ENCODE data around the gene GBF1. TPM values are rescaled to one million over a fixed set of nuclear protein-coding genes. Genes with fewer than 3 reads are reported as not detected.
"Not testable (repeated sequence)": the region's sequence is repeated elsewhere in the genome, so short reads cannot be mapped to it uniquely, and the experiment has no call there.

GBF1 gene
- total RNA-seq, 2 experiments from 2014 or later = 42.2 to 44.0 TPM

- intact Hi-C loops (cut with micrococcal nuclease) = no loop called here
- ChIA-PET CTCF (interaction anchor here (0.6 to 2.4 kb wide), 4 partner anchors 50 to 281 kb away, joined by 3 to 7 read pairs (median 3); no protein-coding TSS in a partner anchor), POLR2A (no interaction called here)
- no peak for DNase-seq
- Mint-ChIP-seq H3K4me1 (ENCODE audit: low read depth) (peaks cover 24% of the 10 kb centered on the region), H3K27ac (no peak overlapping the region), H3K9me3 (no peaks in the 10 kb centered on the region), H3K27me3 (no peaks in the 10 kb centered on the region), H3K36me3 (peaks cover 12% of the 10 kb centered on the region), H3K4me3 (no peak overlapping the region)
Measured at GRCh38 chr10:102302611-102303010, 57.3 kb downstream of the GBF1 start.

GRCh38 chr10:102306006-102306405 lies 60.7 kb downstream of the GBF1 start:
- Mint-ChIP-seq H3K4me3 (no peak overlapping the region), H3K27ac (no peak overlapping the region), H3K27me3 (no peaks in the 10 kb centered on the region), H3K9me3 (no peaks in the 10 kb centered on the region), H3K4me1 (ENCODE audit: low read depth) (peaks cover 24% of the 10 kb centered on the region), H3K36me3 (peaks cover 14% of the 10 kb centered on the region)
- CTCF ChIA-PET = interaction anchor here (0.7 to 9.9 kb wide), 3 partner anchors 9 to 75 kb away, joined by 3 to 67 read pairs (median 4); no protein-coding TSS in a partner anchor
- no peak for DNase-seq
- intact Hi-C loops (cut with micrococcal nuclease) = no loop called here
- POLR2A ChIA-PET = no interaction called here

GRCh38 chr10:102306710-102307109 lies 61.4 kb downstream of the GBF1 start:
- POLR2A ChIA-PET = no interaction called here
- peaks cover 14% of the 10 kb centered on the region for H3K36me3 Mint-ChIP-seq
- DNase-seq = no peak

GRCh38 chr10:102308318-102308717 lies 63.0 kb downstream of the GBF1 start:
- H3K9me3 Mint-ChIP-seq; H3K4me3 Mint-ChIP-seq; DNase-seq; POLR2A ChIA-PET; intact Hi-C loops (cut with micrococcal nuclease); H3K27me3 Mint-ChIP-seq; H3K27ac Mint-ChIP-seq: not testable (repeated sequence)
- peaks cover 14% of the 10 kb centered on the region for H3K36me3 Mint-ChIP-seq
- CTCF ChIA-PET = interaction anchor here (1.3 to 9.9 kb wide), 3 partner anchors 12 to 77 kb away, joined by 3 to 67 read pairs (median 3); no protein-coding TSS in a partner anchor
- peaks cover 44% of the 10 kb centered on the region for H3K4me1 Mint-ChIP-seq (ENCODE audit: low read depth)

More at GRCh38 chr10:102306710-102307109, 61.4 kb downstream of the GBF1 start:
- CTCF ChIA-PET = interaction anchor here (0.7 to 9.9 kb wide), 4 partner anchors 9 to 76 kb away, joined by 3 to 67 read pairs (median 4); no protein-coding TSS in a partner anchor
- no peaks in the 10 kb centered on the region for H3K27me3 Mint-ChIP-seq
- H3K4me3 Mint-ChIP-seq = no peak overlapping the region
- H3K4me1 Mint-ChIP-seq (ENCODE audit: low read depth) = peaks cover 31% of the 10 kb centered on the region
- no peak overlapping the region for H3K27ac Mint-ChIP-seq
- H3K9me3 Mint-ChIP-seq = no peaks in the 10 kb centered on the region
- intact Hi-C loops (cut with micrococcal nuclease) = no loop called here

- intact Hi-C loops (cut with micrococcal nuclease) = no loop called here
- Mint-ChIP-seq H3K4me3 (no peak overlapping the region), H3K27me3 (no peaks in the 10 kb centered on the region), H3K36me3 (peaks cover 14% of the 10 kb centered on the region), H3K4me1 (ENCODE audit: low read depth) (peaks cover 49% of the 10 kb centered on the region), H3K9me3 (no peaks in the 10 kb centered on the region), H3K27ac (no peak overlapping the region)
- DNase-seq = no peak
- POLR2A ChIA-PET = interaction anchor here (1.1 kb wide), 2 partner anchors 64 to 151 kb away, joined by 3 to 4 read pairs; partner anchors contain the start of gene GBF1
- CTCF ChIA-PET = interaction anchor here (1.3 to 9.9 kb wide), 5 partner anchors 11 to 80 kb away, joined by 3 to 67 read pairs (median 4); no protein-coding TSS in a partner anchor
Measured at GRCh38 chr10:102309236-102309635, 63.9 kb downstream of the GBF1 start.

GRCh38 chr10:102309916-102310315 lies 64.6 kb downstream of the GBF1 start:
- H3K27ac Mint-ChIP-seq = peak overlapping the region; percentile 35
- H3K4me3 Mint-ChIP-seq = no peak overlapping the region
- intact Hi-C loops (cut with micrococcal nuclease) = no loop called here
- peaks cover 56% of the 10 kb centered on the region for H3K4me1 Mint-ChIP-seq (ENCODE audit: low read depth)
- CTCF ChIA-PET = interaction anchor here (1.4 to 9.9 kb wide), 3 partner anchors 40 to 80 kb away, joined by 4 to 67 read pairs (median 4); no protein-coding TSS in a partner anchor
- DNase-seq = no peak
- H3K9me3 Mint-ChIP-seq = no peaks in the 10 kb centered on the region
- H3K36me3 Mint-ChIP-seq = peaks cover 20% of the 10 kb centered on the region
- H3K27me3 Mint-ChIP-seq = no peaks in the 10 kb centered on the region
- POLR2A ChIA-PET = interaction anchor here (1.1 to 1.7 kb wide), 3 partner anchors 13 to 152 kb away, joined by 3 to 4 read pairs (median 3); partner anchors contain the start of gene GBF1

GRCh38 chr10:102310361-102311024 lies 65.2 kb downstream of the GBF1 start:
- intact Hi-C loops (cut with micrococcal nuclease) = no loop called here
- ChIA-PET POLR2A (interaction anchor here (1.7 kb wide), 1 partner anchor 14 kb away, joined by 3 read pairs; no protein-coding TSS in a partner anchor), CTCF (interaction anchor here (1.4 to 9.9 kb wide), 3 partner anchors 39 to 81 kb away, joined by 4 to 67 read pairs (median 42); no protein-coding TSS in a partner anchor)
- Mint-ChIP-seq H3K27me3 (no peaks in the 10 kb centered on the region), H3K4me1 (ENCODE audit: low read depth) (peaks cover 56% of the 10 kb centered on the region), H3K9me3 (no peaks in the 10 kb centered on the region), H3K4me3 (no peak overlapping the region), H3K36me3 (peaks cover 21% of the 10 kb centered on the region), H3K27ac (no peak overlapping the region)
- no peak for DNase-seq

- DNase-seq = no peak
- Mint-ChIP-seq H3K27me3 (no peaks in the 10 kb centered on the region), H3K9me3 (no peaks in the 10 kb centered on the region), H3K36me3 (peaks cover 20% of the 10 kb centered on the region), H3K4me3 (no peak overlapping the region), H3K27ac (peak overlapping the region; percentile 58), H3K4me1 (ENCODE audit: low read depth) (peaks cover 56% of the 10 kb centered on the region)
- ChIA-PET POLR2A (interaction anchor here (1.7 kb wide), 1 partner anchor 14 kb away, joined by 3 read pairs; no protein-coding TSS in a partner anchor), CTCF (interaction anchor here (2.2 to 9.9 kb wide), 3 partner anchors 39 to 80 kb away, joined by 11 to 67 read pairs (median 42); no protein-coding TSS in a partner anchor)
- intact Hi-C loops (cut with micrococcal nuclease) = no loop called here
Measured at GRCh38 chr10:102311025-102311420, 65.7 kb downstream of the GBF1 start.

- Mint-ChIP-seq H3K4me3 (no peak overlapping the region), H3K27ac (peak overlapping the region; percentile 44), H3K4me1 (ENCODE audit: low read depth) (peaks cover 56% of the 10 kb centered on the region), H3K9me3 (no peaks in the 10 kb centered on the region), H3K36me3 (peaks cover 10% of the 10 kb centered on the region), H3K27me3 (no peaks in the 10 kb centered on the region)
- peak; percentile 32 for DNase-seq
- CTCF ChIA-PET = interaction anchor here (0.6 to 9.9 kb wide), 7 partner anchors 37 to 1170 kb away, joined by 3 to 67 read pairs (median 5); partner anchors contain the start of gene PITX3
- intact Hi-C loops (cut with micrococcal nuclease) = loop anchor here (1.0 kb wide), 2 partner anchors 29 to 44 kb away; no protein-coding TSS in a partner anchor
- POLR2A ChIA-PET = interaction anchor here (1.0 to 1.6 kb wide), 2 partner anchors 29 to 45 kb away, joined by 4 to 6 read pairs; no protein-coding TSS in a partner anchor
Measured at GRCh38 chr10:102312683-102313082, 67.4 kb downstream of the GBF1 start.

GRCh38 chr10:102313221-102313896 lies 68.0 kb downstream of the GBF1 start:
- POLR2A ChIA-PET = interaction anchor here (1.0 to 1.6 kb wide), 2 partner anchors 30 to 45 kb away, joined by 4 to 6 read pairs; no protein-coding TSS in a partner anchor
- H3K4me1 Mint-ChIP-seq (ENCODE audit: low read depth) = peaks cover 56% of the 10 kb centered on the region
- intact Hi-C loops (cut with micrococcal nuclease) = no loop called here

GRCh38 chr10:102314801-102315200 lies 69.5 kb downstream of the GBF1 start:
- ChIA-PET POLR2A (no interaction called here), CTCF (interaction anchor here (1.4 to 9.9 kb wide), 3 partner anchors 8 to 84 kb away, joined by 3 to 67 read pairs (median 42); no protein-coding TSS in a partner anchor)
- Mint-ChIP-seq H3K27me3 (no peaks in the 10 kb centered on the region), H3K9me3 (no peaks in the 10 kb centered on the region), H3K27ac (no peak overlapping the region), H3K4me1 (ENCODE audit: low read depth) (peaks cover 48% of the 10 kb centered on the region), H3K36me3 (peaks cover 7% of the 10 kb centered on the region), H3K4me3 (no peak overlapping the region)
- no peak for DNase-seq
- intact Hi-C loops (cut with micrococcal nuclease) = no loop called here

More at GRCh38 chr10:102313221-102313896, 68.0 kb downstream of the GBF1 start:
- DNase-seq = no peak
- CTCF ChIA-PET = interaction anchor here (0.6 to 9.9 kb wide), 8 partner anchors 10 to 1171 kb away, joined by 3 to 67 read pairs (median 4); partner anchors contain the start of gene PITX3
- no peak overlapping the region for H3K4me3 Mint-ChIP-seq
- H3K9me3 Mint-ChIP-seq = no peaks in the 10 kb centered on the region
- H3K27ac Mint-ChIP-seq = peak overlapping the region; percentile 44
- peaks cover 7% of the 10 kb centered on the region for H3K36me3 Mint-ChIP-seq
- no peaks in the 10 kb centered on the region for H3K27me3 Mint-ChIP-seq

Measured in activated CD4-positive, alpha-beta memory T cell treated with anti-CD3 and anti-CD28 coated beads for 36 hours (primary cell).